Right atrium auricular region (tissue), 2 donors: ENCODE data around the gene NEK4. TPM values are rescaled to one million over a fixed set of nuclear protein-coding genes. Genes with fewer than 3 reads are reported as not detected.

Experiments used
- DNase-seq: peaks from one replicate; pipeline ENCODE4 v3.0.0-alpha.2; 2019; ENCODE audit warnings: low spot score
- H3K27ac ChIP-seq, 2 donors: fragments of 200-600 bp; sonication (generic); 1 replicate in 1 of 2; 2 replicates in 1 of 2; pipeline ENCODE4 v1.5.1; 2016 to 2019
- H3K27me3 ChIP-seq, 2 donors: fragments of 200-600 bp; sonication (generic); one replicate each; pipeline versions ENCODE4 v1.5.1 to v1.6.0; 2017 to 2019
- H3K36me3 ChIP-seq: fragments of 200-600 bp; sonication (generic); one replicate; pipeline ENCODE4 v1.5.1; 2016
- H3K4me1 ChIP-seq, 2 donors: fragments of 200-600 bp; sonication (generic); one replicate each; pipeline versions ENCODE4 v1.5.1 to v1.6.0; 2017 to 2019
- H3K4me3 ChIP-seq, 2 donors: fragments of 200-600 bp; sonication (generic); 1 replicate in 1 of 2; 2 replicates in 1 of 2; pipeline ENCODE4 v1.5.1; 2017 to 2019; ENCODE audit warnings: mild to moderate bottlenecking in 1 of 2, moderate library complexity in 1 of 2
- H3K9me3 ChIP-seq, 2 donors: fragments of 200-600 bp; sonication (generic); one replicate each; pipeline ENCODE4 v1.5.1; 2019
- CTCF ChIP-seq, 2 donors: fragments of 200-600 bp; sonication (generic); IDR thresholded peaks; one replicate each; pipeline ENCODE4 v1.5.1; 2019; ENCODE audit warnings: antibody characterized with exemption in 2 of 2
- total RNA-seq, 2 donors: library from RNA; depleted of rRNA; stranded (reverse); fragments of >200 nt; gene quantifications; one replicate each; pipeline ENCODE4 v1.1.0, GENCODE V29; 2016

Gene NEK4
- total RNA-seq, 2 donors from 2014 or later = 12.8 to 14.6 TPM

GRCh38 chr3:52798376-52798977 is 27.7 kb upstream of the NEK4 start:
- TF ChIP-seq CTCF (IDR thresholded peaks at IDR 0.05) = no peak
- Histone ChIP-seq H3K27me3 (no peaks in the 10 kb centered on the region), H3K36me3 (no peaks in the 10 kb centered on the region), H3K27ac (no peak overlapping the region), H3K9me3 (no peaks in the 10 kb centered on the region), H3K4me1 (no peaks in the 10 kb centered on the region), H3K4me3 (no peak overlapping the region)
- no peak for DNase-seq

GRCh38 chr3:52796411-52796810 is 25.7 kb upstream of the NEK4 start:
- Histone ChIP-seq H3K27ac (no peak overlapping the region), H3K4me1 (no peaks in the 10 kb centered on the region), H3K4me3 (no peak overlapping the region), H3K36me3 (no peaks in the 10 kb centered on the region), H3K9me3 (no peaks in the 10 kb centered on the region), H3K27me3 (no peaks in the 10 kb centered on the region)
- DNase-seq = no peak
- TF ChIP-seq CTCF (IDR thresholded peaks at IDR 0.05) = no peak

- no peaks in the 10 kb centered on the region for H3K4me1 ChIP-seq
- H3K36me3 ChIP-seq = no peaks in the 10 kb centered on the region
- no peaks in the 10 kb centered on the region for H3K9me3 ChIP-seq
- no peak for DNase-seq
- TF ChIP-seq CTCF (IDR thresholded peaks at IDR 0.05) = no peak
- H3K27me3 ChIP-seq = no peaks in the 10 kb centered on the region
- H3K4me3 ChIP-seq = no peak overlapping the region
- no peak overlapping the region for H3K27ac ChIP-seq
Measured at GRCh38 chr3:52795298-52795900, 24.7 kb upstream of the NEK4 start.

DNA sequence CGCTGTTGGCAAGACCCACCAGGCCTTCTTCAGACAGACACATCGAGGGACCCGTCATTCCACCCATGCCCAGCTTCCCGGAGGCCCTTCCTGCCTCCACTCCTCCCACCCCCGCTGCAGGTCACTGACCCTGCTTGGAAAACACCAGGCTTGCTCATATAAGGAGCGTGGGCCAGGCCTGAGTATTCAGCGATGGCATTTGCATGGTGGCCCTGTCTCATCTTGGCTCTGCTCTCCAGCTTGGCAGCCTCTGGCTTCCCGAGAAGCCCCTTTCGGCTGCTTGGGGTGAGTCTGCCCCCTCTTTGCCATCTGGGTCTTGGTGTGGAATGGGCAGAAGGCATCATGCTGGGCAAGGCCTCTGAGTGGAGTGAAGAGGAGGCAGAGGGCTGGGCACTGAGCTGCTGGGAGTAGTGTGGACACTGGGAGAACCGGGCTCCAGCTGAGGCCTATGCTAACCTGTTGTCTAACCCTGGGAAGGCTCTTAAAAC is 23.9 kb upstream of the NEK4 start, which contains the start of gene ITIH3:
TSS of gene ITIH3 (plus strand) at position 185 of the 488 bp plus-strand sequence. CDS start at position 193, 8 bp downstream.
- no peaks in the 10 kb centered on the region for H3K27me3 ChIP-seq
- no peak for TF ChIP-seq CTCF (IDR thresholded peaks at IDR 0.05)
- H3K27ac ChIP-seq = peak within 1 kb of the TSS in 1 of 2 donors; percentile 3
- no peaks in the 10 kb centered on the region for H3K4me1 ChIP-seq
- H3K4me3 ChIP-seq = no peak within 1 kb of the TSS
- no peaks in the 10 kb centered on the region for H3K36me3 ChIP-seq
- H3K9me3 ChIP-seq = no peaks in the 10 kb centered on the region
- DNase-seq = peak; percentile 65

- Histone ChIP-seq H3K27me3 (no peaks in the 10 kb centered on the region), H3K9me3 (no peaks in the 10 kb centered on the region)
- TF ChIP-seq CTCF (IDR thresholded peaks at IDR 0.05) = no peak
Measured at GRCh38 chr3:52793702-52794611, 23.2 kb upstream of the NEK4 start.

More at GRCh38 chr3:52793702-52794611, 23.2 kb upstream of the NEK4 start:
- DNase-seq = no peak
- no peak overlapping the region for H3K27ac ChIP-seq
- no peaks in the 10 kb centered on the region for H3K4me1 ChIP-seq
- H3K4me3 ChIP-seq = no peak overlapping the region
- H3K36me3 ChIP-seq = no peaks in the 10 kb centered on the region
